Thoracic aorta endothelial cell (primary cell): Measurements from ENCODE around the gene CSKMT. TPM values are rescaled to one million over a fixed set of nuclear protein-coding genes. Genes with fewer than 3 reads are reported as not detected.

ENCODE experiments used
- small RNA-seq: library from RNA; depleted of rRNA; stranded (forward); fragments of <200 nt; gene quantifications from one replicate; pipeline ENCODE3, GENCODE V24; 2012
- total RNA-seq: library from RNA; depleted of rRNA; stranded (reverse); fragments of >200 nt; gene quantifications from 2 replicates; pipeline ENCODE4 v1.2.3, GENCODE V29; 2012

Gene CSKMT, protein sequence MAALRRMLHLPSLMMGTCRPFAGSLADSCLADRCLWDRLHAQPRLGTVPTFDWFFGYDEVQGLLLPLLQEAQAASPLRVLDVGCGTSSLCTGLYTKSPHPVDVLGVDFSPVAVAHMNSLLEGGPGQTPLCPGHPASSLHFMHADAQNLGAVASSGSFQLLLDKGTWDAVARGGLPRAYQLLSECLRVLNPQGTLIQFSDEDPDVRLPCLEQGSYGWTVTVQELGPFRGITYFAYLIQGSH
- total RNA-seq = 7.7 and 10.6 TPM in 2 replicates

GRCh38 chr11:62665075-62665598 is at the start of gene CSKMT, which contains the start of gene C11orf98:
Gene CSKMT, plus strand, starts transcription at chr11:62665312. Its CDS starts 568 bp downstream, at chr11:62665880.
Gene C11orf98, minus strand, starts transcription at chr11:62665210. Its CDS starts 41 bp downstream, at chr11:62665169.

GRCh38 chr11:62621567-62622470 is 43.3 kb upstream of the CSKMT start, which contains the start of gene B3GAT3:
Gene B3GAT3, minus strand, starts transcription at chr11:62621986. Its CDS starts 39 bp downstream, at chr11:62621947.

GRCh38 chr11:62645946-62646824 is 18.9 kb upstream of the CSKMT start, which contains the start of gene GANAB:
Gene GANAB, minus strand, starts transcription at chr11:62646613. Its CDS starts 14 bp downstream, at chr11:62646599.

DNA sequence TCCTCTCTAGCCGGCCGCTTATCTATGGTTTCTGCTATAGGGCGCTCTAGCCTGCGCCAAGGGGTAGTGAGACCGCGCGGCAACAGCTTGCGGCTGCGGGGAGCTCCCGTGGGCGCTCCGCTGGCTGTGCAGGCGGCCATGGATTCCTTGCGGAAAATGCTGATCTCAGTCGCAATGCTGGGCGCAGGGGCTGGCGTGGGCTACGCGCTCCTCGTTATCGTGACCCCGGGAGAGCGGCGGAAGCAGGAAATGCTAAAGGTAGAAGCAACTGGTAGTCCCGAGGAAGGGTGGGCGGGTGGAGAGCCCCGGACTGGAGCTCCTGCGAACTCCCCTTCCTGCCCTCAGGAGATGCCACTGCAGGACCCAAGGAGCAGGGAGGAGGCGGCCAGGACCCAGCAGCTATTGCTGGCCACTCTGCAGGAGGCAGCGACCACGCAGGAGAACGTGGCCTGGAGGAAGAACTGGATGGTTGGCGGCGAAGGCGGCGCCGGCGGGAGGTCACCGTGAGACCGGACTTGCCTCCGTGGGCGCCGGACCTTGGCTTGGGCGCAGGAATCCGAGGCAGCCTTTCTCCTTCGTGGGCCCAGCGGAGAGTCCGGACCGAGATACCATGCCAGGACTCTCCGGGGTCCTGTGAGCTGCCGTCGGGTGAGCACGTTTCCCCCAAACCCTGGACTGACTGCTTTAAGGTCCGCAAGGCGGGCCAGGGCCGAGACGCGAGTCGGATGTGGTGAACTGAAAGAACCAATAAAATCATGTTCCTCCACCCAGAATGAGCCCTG is 6.7 kb downstream of the CSKMT start, which contains the start of the genes LBHD1 and UQCC3:
Gene LBHD1 (minus strand): TSS at position 660 of the 782 bp plus-strand sequence. CDS start 2,236 bp downstream, outside the sequence.
Gene UQCC3 (plus strand): TSS at position 66 of the 782 bp plus-strand sequence. CDS start 73 bp downstream, at position 139.

DNA sequence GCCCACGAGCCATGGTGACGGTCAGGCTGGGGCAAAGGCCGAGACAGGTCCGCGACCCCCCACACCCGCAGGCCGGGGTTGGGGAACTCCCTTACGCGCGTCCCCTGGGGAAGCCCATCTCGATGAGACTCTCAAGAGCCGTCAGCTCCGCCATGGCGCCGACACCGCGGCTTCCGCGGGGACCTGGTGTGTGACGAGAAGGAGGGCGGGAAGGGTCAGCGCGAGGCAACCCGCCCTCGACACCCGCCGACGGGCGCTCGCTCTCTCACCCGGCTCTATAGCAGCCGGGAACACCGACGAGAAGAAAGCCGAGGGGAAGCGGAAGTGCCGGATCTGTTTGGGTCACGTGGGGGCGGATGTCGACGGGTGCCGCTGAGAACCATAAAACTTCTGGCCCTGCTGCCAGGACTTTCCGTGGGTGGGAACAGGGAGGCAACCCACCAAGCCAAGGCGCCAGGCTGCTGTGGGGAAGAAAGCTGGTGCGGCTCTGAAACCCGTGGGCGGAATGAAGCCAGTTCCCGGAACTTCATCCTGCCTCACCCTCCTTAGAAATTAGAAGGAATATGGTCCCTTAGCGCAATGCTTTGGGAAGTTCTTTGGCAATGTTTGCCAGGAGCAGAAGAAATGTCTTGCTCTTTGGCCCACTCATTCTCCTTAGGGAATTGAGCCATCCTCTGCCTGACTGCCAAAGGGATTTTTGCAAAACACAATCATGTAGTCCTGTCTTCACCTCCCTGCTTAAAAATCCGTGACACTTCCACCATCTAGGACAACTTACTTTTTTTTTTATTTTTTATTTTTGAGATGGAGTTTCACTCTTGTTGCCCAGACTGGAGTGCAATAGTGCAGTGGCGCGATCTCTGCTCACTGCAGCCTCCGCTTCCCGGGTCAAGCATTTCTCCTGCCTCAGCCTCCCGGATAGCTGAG is 13.9 kb downstream of the CSKMT start, which contains the start of gene UBXN1:
Gene UBXN1 (minus strand): TSS at position 304 of the 927 bp plus-strand sequence. CDS start 150 bp downstream, at position 154.

DNA sequence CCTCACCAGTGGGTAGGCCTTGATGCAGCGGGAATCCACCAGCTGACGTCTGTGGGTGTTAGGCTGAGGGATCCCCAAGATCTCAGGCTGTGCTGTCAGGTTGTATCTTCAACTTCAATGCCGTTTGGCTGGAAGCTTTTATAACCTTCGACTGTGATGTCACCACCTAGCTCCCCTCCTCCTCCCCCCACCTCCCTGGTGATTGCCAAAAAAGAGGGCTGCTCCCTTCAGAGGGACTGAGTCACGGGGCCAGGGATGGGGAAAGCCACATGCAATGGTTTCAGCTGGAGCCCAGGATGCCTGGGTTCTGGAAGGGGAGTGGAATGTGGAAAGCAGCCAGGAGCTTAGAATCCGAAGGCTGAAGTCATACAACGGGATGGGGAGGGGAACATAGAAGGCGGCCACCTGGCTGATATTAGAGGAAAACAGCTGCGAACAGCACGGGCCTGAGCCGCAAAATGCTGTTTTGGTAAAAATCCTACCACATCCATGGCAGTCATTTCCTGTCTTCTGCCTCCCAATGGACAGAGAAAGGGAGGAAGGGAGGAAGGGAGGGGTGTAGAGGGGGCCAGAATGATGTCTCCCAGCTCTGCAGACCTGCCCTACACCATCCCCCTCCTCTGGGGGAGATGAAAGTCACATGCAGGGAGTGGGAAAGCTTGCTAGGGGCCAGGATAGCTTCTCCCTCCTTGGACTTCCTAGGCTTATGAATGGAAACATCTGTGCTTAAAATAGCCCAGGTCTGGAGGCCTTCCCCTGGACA is 24.5 kb downstream of the CSKMT start, which contains the start of gene LRRN4CL:
Gene LRRN4CL (minus strand): TSS at position 110 of the 763 bp plus-strand sequence. CDS start 1,022 bp downstream, outside the sequence.

GRCh38 chr11:62707277-62707861 is 42.3 kb downstream of the CSKMT start, which contains the start of the genes BSCL2 and GNG3:
Gene BSCL2, minus strand, starts transcription at chr11:62707424. Its CDS starts 229 bp downstream, at chr11:62707195.
Gene GNG3, plus strand, starts transcription at chr11:62707676. Its CDS starts 620 bp downstream, at chr11:62708296.

Small RNAs within 50 kb of the gene (small RNA-seq; reads per million reads assigned to genes)
- gene SNORA57 = not detected

Other genes with a start within 250 kb of the CSKMT start
- gene SCGB1A1, start 246.3 kb upstream of the CSKMT start, total RNA-seq = not detected in 2 replicates
- gene AHNAK, start 118.5 kb upstream of the CSKMT start, total RNA-seq = 791 and 990 TPM in 2 replicates
- 1,113 and 1,272 TPM in 2 replicates for gene EEF1G, start 91.4 kb upstream of the CSKMT start, total RNA-seq
- gene TUT1, start 73.8 kb upstream of the CSKMT start, total RNA-seq = 8.5 and 12.6 TPM in 2 replicates
- 195 and 203 TPM in 2 replicates for gene MTA2, start 63.4 kb upstream of the CSKMT start, total RNA-seq
- gene EML3, start 52.5 kb upstream of the CSKMT start, total RNA-seq = 28.2 and 35.3 TPM in 2 replicates
- gene ROM1, start 52.1 kb upstream of the CSKMT start, total RNA-seq = 3.7 and 5.1 TPM in 2 replicates
- 11.8 and 12.3 TPM in 2 replicates for gene B3GAT3, start 43.3 kb upstream of the CSKMT start, total RNA-seq
- 219 and 230 TPM in 2 replicates for gene GANAB, start 18.7 kb upstream of the CSKMT start, total RNA-seq
- 23.5 and 27.5 TPM in 2 replicates for gene INTS5, start 12.0 kb upstream of the CSKMT start, total RNA-seq
- 32.7 and 44.0 TPM in 2 replicates for gene C11orf98, start 102 bp upstream of the CSKMT start, total RNA-seq
- gene UQCC3, start 6.4 kb downstream of the CSKMT start, total RNA-seq = 5.8 and 5.9 TPM in 2 replicates
- gene LBHD1, start 7.0 kb downstream of the CSKMT start, total RNA-seq = 4.8 and 6.0 TPM in 2 replicates
- gene UBXN1, start 13.8 kb downstream of the CSKMT start, total RNA-seq = 96.7 and 129 TPM in 2 replicates
- gene LRRN4CL, start 24.2 kb downstream of the CSKMT start, total RNA-seq = not detected in 2 replicates
- gene BSCL2, start 42.1 kb downstream of the CSKMT start, total RNA-seq = 16.5 and 16.8 TPM in 2 replicates
- gene GNG3, start 42.4 kb downstream of the CSKMT start, total RNA-seq = not detected in 2 replicates
- 22.6 and 24.3 TPM in 2 replicates for gene HNRNPUL2, start 62.1 kb downstream of the CSKMT start, total RNA-seq
- 27.1 and 32.9 TPM in 2 replicates for gene TTC9C, start 63.2 kb downstream of the CSKMT start, total RNA-seq
- 7.2 and 8.0 TPM in 2 replicates for gene ZBTB3, start 88.8 kb downstream of the CSKMT start, total RNA-seq
- gene POLR2G, start 96.3 kb downstream of the CSKMT start, total RNA-seq = 44.5 and 48.2 TPM in 2 replicates
- 16.2 and 19.7 TPM in 2 replicates for gene TAF6L, start 106.1 kb downstream of the CSKMT start, total RNA-seq
- 28.4 and 31.9 TPM in 2 replicates for gene TMEM179B, start 122.1 kb downstream of the CSKMT start, total RNA-seq
- gene TMEM223, start 126.7 kb downstream of the CSKMT start, total RNA-seq = 8.9 and 10.1 TPM in 2 replicates
- gene NXF1, start 140.1 kb downstream of the CSKMT start, total RNA-seq = 47.5 and 52.9 TPM in 2 replicates
- 28.1 TPM in 2 replicates for gene STX5, start 166.7 kb downstream of the CSKMT start, total RNA-seq
- gene TEX54, start 167.5 kb downstream of the CSKMT start, total RNA-seq = not detected in 2 replicates
- gene WDR74, start 174.3 kb downstream of the CSKMT start, total RNA-seq = 38.7 and 44.7 TPM in 2 replicates
- gene SLC3A2, start 215.6 kb downstream of the CSKMT start, total RNA-seq = 128 and 158 TPM in 2 replicates